GM18499 (cell line): ENCODE measurements around the gene SH3YL1.

Source experiments
- ATAC-seq: cut with Tn5 transposase; IDR thresholded peaks from one replicate; pipeline ENCODE4 v1.9.1; 2021; ENCODE audit warnings: moderate number of reproducible peaks; ENCODE audit not compliant: insufficient read depth, unreplicated experiment

Gene SH3YL1

GRCh38 chr2:263774-264492, at the start of gene SH3YL1:
Gene SH3YL1 (minus strand): TSS chr2:264032. CDS start chr2:263984, 48 bp downstream.
- ATAC-seq, result no peak

- no peak for ATAC-seq
Measured at GRCh38 chr2:310994-311393, 47.2 kb upstream of the SH3YL1 start.

- ATAC-seq, result no peak
Measured at GRCh38 chr2:309954-310510, 46.2 kb upstream of the SH3YL1 start.

GRCh38 chr2:309148-309953, 45.5 kb upstream of the SH3YL1 start:
- no peak for ATAC-seq

- no peak for ATAC-seq
Measured at GRCh38 chr2:305366-305765, 41.5 kb upstream of the SH3YL1 start.

- no peak for ATAC-seq
Measured at GRCh38 chr2:296354-296753, 32.5 kb upstream of the SH3YL1 start.

- ATAC-seq, result no peak
Measured at GRCh38 chr2:295090-295489, 31.3 kb upstream of the SH3YL1 start.

- ATAC-seq, result no peak
Measured at GRCh38 chr2:290090-290722, 26.4 kb upstream of the SH3YL1 start.

GRCh38 chr2:289362-290089, 25.7 kb upstream of the SH3YL1 start:
- no peak for ATAC-seq

GRCh38 chr2:288758-289361, 25.0 kb upstream of the SH3YL1 start:
- no peak for ATAC-seq

- ATAC-seq, result no peak
Measured at GRCh38 chr2:287911-288757, 24.3 kb upstream of the SH3YL1 start, which contains the start of gene ALKAL2. Gene ALKAL2 (minus strand): TSS chr2:288091. CDS start chr2:287835, 256 bp downstream.

- ATAC-seq, result no peak
Measured at GRCh38 chr2:287471-287885, 23.6 kb upstream of the SH3YL1 start.

GRCh38 chr2:286774-287392, 23.1 kb upstream of the SH3YL1 start:
- ATAC-seq, result no peak

- no peak for ATAC-seq
Measured at GRCh38 chr2:286035-286434, 22.2 kb upstream of the SH3YL1 start.

GRCh38 chr2:285531-285930, 21.7 kb upstream of the SH3YL1 start:
- no peak for ATAC-seq

- no peak for ATAC-seq
Measured at GRCh38 chr2:284896-285492, 21.2 kb upstream of the SH3YL1 start.

- no peak for ATAC-seq
Measured at GRCh38 chr2:283996-284794, 20.4 kb upstream of the SH3YL1 start.
